Measurements from ENCODE around the gene PABPN1.

Gene PABPN1

GRCh38 chr14:23327947-23328744 is 6.9 kb downstream of the PABPN1 start:
- peak; percentile 46 for DNase-seq

GRCh38 chr14:23335623-23336022 is 14.4 kb downstream of the PABPN1 start:
- no peak for DNase-seq

- DNase-seq = no peak
Measured at GRCh38 chr14:23339506-23340268, 18.4 kb downstream of the PABPN1 start.

GRCh38 chr14:23344481-23344880 is 23.2 kb downstream of the PABPN1 start:
- DNase-seq = no peak

- no peak for DNase-seq
Measured at GRCh38 chr14:23345987-23346692, 24.9 kb downstream of the PABPN1 start.

- no peak for DNase-seq
Measured at GRCh38 chr14:23346693-23347405, 25.6 kb downstream of the PABPN1 start.

- DNase-seq = no peak
Measured at GRCh38 chr14:23347406-23348296, 26.4 kb downstream of the PABPN1 start.

GRCh38 chr14:23348297-23348655 is 27.0 kb downstream of the PABPN1 start:
- no peak for DNase-seq

GRCh38 chr14:23349156-23349845 is 28.0 kb downstream of the PABPN1 start:
- DNase-seq = no peak

GRCh38 chr14:23351681-23352505 is 30.6 kb downstream of the PABPN1 start:
- DNase-seq = peak; percentile 42

GRCh38 chr14:23352506-23353432 is 31.5 kb downstream of the PABPN1 start, which contains the start of gene SLC22A17:
SLC22A17 (minus strand) TSS chr14:23352887.
- peak; percentile 86 for DNase-seq

- DNase-seq = no peak
Measured at GRCh38 chr14:23353433-23353780, 32.1 kb downstream of the PABPN1 start.

GRCh38 chr14:23354990-23355389 is 33.7 kb downstream of the PABPN1 start:
- DNase-seq = no peak

GRCh38 chr14:23355871-23356435 is 34.7 kb downstream of the PABPN1 start:
- DNase-seq = no peak

GRCh38 chr14:23356662-23357061 is 35.4 kb downstream of the PABPN1 start:
- no peak for DNase-seq

- DNase-seq = no peak
Measured at GRCh38 chr14:23357261-23357660, 36.0 kb downstream of the PABPN1 start.

- DNase-seq = no peak
Measured at GRCh38 chr14:23358042-23358441, 36.8 kb downstream of the PABPN1 start.

- no peak for DNase-seq
Measured at GRCh38 chr14:23358553-23359166, 37.4 kb downstream of the PABPN1 start.
